IPS-NIHi7 (cell line): ENCODE measurements around the gene CERKL.
A peak's percentile ranks its signal among the peaks of the same experiment; 100 is the strongest.

Source experiments
- DNase-seq: peaks from one replicate; pipeline ENCODE4 v3.0.0; 2012; ENCODE audit warnings: mixed read lengths; ENCODE audit errors: extremely low spot score

CERKL gene

DNA sequence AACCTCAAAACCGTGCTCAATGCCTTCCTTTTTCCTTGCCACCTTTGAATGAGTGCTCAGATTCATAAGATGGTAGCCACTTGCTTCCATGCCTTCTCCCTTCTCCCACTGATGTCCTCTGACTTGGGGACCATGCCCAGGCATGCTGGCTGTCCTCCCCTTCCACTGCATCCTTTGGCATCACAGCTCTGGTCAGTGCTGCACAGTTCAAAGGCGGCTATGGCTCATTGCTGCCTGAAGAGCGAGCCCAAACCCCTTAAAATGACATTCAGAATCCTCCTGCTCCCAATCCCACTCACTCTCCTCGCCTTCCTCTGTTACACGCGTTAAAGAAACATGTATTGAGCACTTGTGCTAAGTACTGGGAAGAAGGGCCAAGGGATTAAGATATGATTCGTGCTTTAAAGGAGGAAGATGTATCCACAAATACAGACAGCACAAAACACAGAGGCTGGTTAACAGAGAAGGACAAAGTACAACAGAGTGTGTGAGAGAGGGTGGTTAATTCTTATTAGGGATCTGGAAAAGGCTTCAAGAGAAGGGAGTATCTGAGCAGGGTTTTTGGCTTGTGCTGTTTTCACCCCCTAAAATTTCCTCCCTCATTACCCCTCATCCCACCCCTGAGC is 81.8 kb downstream of the CERKL start:
- DNase-seq: no peak

DNA sequence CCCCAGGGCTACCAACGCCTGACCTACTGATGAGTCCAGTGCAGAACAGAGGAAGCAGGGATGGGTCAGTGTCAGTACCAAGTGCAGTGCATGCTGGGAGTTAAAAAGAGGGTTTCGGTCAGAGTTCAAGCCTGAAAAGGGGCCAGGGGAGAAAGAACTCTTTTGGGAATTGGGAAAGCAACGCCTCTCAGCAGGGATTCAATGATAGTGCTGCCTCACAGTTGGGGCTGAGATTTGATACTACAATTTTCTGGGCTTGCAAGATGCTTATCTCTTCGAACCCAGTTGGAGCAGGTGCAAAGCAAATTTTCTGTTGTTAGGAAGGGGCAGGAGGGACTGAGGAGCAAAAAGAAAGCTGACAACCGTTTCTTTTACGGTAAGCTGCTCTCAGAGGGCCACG is 82.6 kb downstream of the CERKL start:
- no peak for DNase-seq

DNA sequence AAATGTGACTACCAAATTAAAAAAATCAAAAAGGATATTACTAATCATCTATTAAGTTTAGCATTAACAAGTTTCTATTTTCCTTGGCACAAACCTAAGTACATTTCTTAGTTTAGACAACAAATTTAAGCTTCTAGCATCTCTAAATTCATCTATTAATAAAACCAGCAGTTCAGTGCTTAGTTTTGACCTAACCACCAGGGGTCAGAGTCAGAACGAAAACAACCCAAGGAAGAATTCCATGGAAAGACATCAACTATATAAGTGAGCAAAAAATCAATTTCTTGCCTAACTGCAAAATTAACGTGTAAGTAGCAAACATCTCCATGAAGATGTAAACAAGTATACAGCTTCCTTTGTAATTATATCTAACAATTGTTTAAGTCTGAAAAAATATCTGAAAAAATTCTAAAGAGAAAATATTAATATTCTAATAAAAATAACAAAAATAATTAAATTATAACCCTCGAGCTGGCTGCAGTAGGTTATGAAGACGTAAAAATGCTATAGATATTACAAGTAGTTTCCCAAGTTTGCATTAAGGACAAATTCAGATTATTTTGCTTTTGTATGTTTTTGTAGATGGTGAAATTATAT is 83.7 kb downstream of the CERKL start:
- peak; percentile 22 for DNase-seq

DNA sequence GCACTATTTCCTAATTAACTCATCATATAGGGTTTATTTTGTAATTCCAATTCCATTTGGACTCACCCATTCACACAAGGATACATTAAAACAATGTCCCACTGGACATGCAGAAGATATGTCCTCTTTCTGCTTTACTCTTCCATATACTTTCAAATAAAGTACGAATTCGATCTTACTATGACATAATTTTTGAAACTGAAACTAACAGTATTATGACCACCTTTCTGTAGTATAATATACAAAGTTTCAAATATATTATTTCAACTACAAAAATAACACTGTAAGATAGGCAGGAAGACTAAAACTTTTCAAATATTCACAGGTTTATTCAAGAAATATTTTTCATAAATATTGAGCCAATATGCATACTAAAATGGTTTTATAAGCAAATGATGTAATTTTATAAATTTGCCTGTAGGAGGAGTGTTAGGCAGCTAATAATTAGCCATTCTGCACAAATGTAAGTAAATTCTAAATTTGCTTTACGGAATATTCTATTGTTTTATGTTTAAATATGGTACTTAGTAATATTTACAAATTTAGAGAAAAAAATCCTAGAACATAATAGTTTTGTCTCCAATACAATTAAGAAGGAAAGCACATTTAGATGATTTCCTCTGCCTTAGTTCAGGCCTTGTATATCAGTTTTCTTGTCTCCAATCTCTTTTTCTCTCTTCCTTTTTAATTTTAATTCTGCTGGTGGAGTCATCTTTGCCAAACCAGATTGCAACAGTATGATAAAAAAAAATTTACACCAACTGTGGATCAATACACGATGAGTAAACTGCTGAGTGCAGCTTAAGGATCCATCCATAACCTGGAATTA is 85.9 kb downstream of the CERKL start:
- DNase-seq: no peak

DNA sequence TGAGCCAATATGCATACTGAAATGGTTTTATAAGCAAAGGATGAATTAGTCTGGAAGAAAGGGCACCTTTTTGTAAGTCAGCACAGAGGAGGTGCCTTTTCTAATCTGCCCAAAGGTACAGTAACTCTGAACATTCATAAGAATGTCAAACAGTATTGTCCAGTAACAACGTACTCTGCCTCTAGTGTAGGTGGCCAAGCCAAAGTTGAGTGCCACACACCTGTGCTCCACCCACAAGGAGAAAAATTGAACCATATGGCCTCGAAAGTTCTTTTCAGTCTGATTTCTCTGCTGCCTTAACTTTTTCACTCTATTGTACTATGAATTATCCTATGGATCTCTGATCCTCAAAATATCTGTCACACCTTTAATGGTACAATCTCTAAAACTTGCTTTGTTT is 86.8 kb downstream of the CERKL start:
- no peak for DNase-seq

DNA sequence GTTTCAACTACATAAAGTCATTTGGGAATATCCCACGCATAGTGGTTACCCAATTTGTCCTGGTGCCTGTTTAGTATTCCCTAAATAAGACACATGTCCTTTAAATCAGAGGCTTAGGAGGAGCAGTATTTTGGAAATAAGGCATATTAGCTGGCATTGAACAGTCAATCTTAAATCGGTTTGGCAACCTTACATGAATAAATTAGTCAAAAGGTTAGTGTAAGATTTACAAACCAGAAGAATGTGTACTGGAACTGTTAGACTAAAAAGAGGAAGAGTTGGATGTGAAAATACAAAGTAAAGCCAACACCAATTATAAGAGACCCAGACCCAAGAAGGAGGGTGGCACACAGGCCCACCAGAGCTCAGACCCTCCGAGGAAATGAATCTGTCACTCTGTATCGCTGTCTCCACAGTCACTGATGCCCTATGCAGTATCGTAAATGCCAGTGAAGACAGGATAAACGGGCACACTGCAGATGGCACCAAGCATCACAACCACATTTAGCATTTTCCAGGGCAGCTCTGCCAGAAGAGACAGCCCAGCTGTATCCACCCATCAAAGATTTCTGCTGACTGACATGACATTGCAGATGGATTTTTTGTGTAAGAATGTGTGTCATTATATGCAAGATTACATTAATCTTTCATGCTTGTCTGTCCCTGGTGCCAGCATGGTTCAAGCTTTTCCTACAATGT is 90.4 kb downstream of the CERKL start:
- no peak for DNase-seq

DNA sequence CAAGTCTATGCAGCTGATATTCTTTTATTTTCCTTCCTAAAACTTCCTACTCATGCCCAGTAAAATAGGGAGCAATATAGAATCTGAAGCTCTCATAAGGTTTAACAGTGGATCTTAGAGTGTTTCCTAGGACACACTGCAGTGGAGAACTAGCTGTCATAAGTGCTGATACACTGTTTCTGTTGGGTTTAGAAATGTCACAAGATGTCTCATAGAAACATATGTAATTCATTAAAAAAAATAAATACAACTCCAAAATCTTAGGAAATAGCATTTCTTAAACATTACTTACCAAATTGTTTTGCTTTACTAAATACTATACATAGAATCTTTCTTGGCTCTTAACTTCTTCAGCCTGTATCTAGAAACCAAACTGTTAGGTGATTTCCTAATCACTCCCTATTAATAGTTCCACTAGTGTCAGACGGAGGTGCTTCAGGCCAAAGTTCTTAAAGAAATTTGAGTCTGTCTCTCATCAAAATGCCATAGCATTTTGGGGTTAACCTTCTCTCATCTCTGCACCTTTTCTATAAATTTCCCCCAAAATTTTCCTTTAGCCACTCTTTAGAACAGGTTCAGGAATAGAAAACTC is 93.7 kb downstream of the CERKL start:
- DNase-seq: no peak

DNA sequence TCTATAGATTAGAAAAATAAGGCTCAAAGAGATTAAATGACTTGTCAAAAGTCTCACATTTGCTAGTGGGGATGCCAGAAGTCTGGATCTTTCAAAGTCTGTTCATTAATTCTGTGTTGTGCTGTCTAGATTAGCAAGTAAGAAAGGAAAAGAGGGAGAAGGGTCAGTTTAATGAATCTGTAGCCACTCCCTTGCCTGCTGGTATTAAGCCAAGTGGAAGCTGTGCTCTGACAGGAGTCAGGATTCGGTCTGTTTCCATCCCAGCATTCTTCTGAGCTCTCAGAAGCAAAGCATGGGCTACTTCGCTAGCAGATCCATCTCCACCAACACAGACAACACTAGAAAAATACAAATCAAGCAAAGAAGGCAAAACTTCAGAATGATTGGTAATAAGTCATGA is 98.5 kb downstream of the CERKL start:
- no peak for DNase-seq

DNA sequence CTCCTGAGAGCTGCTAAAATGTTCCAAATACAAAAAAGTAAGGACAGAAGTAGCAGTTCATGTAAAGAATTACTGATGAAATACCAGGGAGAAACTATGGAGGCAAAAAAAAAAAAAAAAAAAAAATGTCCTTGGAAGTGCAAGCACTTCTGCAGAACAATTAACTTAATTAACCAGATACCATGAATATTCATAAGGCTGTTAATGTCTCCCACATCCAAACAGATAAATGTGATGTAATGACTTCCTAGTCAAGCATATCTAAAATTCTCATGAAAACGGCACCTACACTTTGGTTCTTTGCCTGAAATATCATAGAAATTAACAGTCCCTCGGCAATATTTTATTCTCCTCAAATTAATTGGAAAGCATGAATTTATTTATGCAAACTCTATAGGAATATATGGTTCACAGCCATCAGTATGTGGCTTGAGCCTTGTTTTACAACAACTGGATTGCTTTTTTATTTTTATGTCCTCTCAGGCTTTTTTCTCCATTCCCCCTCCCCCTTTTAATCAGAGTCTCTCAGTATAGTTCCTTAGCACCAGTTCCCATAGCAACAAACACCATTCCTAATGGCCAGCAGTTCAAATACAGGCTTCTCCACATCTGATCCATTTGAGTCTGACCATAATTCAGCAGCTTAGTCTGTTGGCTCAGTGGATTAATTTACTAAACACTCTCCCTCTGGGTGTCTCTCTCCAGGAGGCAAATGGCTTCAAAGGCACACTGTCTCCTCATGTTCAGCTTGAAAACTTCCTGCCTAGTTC is 102.7 kb downstream of the CERKL start:
- no peak for DNase-seq

DNA sequence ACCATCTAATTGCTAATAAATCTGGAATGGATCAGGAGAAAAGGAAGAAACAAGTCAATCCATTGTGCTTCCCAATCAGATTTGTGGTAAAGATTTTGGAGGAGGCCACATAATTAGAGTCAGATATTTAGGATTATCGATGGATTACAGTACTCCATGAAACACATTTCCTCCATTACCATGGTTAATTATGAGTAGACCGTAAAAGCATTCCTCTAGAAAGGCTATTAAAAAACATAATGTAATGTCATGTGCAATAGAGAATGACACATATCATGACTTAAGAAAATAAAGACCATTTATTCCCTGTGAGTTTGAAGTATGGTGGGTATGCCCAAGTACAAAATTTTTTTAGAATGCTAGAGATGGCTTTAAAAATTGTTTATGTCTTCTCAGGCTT is 103.7 kb downstream of the CERKL start:
- DNase-seq: no peak

DNA sequence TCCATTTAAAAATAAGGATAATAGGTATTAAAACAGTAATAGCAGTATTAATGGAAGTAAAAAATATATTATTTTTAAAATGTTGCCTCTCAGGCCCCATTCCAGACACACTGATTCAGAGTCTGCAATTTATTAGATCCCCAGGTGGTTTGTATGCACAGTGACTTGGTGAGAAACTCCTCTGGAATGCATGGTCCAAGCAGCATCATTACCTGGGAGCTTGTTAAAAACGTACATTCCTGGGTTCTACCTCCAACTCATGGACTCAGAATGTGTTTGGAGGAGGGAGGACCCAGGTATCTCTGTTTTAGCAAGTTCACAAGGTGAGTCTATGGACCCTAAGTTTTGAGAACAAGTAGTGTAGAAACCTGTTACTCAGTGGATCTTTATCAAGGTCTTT is 104.1 kb downstream of the CERKL start:
- DNase-seq: no peak

DNA sequence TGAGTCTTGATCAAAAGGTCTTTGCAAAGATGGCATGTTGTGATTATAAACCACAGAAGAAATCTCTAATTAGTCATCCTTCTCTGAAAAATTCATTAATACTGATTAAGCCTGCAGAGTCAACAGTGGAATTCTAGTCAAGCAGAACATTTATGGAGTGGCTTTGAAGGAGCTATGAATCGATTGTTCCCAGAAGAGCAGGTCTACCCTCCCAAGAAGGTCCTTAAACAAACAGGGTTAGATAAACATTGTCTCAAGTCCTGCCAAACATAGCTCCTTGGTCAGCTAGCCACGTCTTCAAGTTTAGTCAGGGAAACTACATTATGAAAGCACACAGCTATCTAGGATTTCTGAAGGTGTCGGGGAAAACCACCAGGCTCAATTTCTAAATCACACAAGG is 110.8 kb downstream of the CERKL start:
- no peak for DNase-seq

DNA sequence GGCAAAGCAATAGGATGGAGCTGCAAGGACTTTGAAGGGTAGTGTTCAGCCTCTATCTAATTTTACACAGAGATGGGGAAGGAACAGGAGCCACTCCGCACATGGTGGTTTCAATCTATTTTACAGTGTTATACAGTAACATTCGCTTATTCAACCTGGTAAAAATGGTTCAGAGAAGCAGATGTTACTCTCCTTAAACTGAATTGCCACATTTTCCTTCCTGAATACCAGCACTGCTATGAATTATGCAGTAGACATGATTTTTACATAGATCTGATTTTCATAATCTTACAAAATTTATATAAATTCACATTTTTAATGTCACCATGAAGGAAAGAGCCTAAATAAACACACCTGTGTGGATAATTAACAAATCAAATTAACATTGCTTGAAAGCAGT is 114.7 kb downstream of the CERKL start:
- no peak for DNase-seq

DNA sequence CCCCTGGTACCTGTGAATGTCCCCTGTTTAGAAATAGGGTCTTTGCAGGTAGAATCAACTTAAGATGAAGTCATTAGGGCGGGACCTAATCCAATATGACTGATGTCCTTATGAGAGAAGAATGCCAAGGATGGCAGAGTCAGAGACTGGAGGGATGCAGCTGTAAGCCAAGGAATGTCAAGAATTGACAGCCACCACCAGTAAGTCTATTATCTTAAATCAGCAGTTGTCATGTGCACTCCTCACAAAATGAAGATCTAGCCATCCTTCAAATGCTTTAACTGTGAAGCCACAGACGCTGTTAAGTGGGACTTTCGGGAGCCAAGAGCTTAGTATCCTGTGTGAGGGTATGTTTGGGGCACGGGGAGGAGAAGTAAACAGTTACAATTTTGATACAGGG is 116.5 kb downstream of the CERKL start:
- DNase-seq: no peak

DNA sequence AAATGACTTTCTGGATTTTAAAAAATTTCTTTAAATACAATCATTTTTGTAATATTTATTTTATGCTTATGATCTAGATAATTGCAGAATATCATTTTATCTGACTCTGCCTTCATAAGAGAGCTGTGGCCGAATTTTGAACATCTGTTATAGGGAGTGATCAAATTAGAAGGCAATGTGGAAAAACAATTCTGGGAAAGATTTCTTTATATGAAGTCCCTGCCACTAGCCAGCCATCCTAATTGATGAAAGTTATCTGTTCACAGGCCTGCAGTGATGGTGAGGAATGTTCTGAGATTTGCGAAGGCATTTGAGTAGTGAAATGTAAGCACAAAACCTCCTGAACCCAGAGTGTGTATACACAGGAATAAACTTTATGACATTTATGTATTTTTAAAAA is 120.2 kb downstream of the CERKL start:
- no peak for DNase-seq

DNA sequence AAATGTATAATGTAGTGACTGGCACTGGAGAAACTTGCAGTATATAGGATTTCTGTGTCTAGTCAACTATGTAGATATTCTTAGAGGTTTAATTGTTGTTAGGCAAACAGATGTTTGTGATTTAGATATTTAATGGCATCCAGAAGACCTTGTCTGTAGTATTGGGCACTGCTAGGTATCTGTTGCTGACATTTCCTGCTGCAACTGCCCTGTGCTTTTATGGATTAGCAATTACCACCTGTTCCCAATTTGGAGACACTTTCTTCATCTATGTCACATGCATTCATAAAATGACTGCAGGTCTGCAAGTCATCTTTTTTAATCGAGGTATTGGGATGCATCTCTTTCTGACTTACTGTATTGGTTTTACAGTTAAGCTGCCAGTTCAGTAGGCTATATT is 128.5 kb downstream of the CERKL start:
- DNase-seq: no peak

DNA sequence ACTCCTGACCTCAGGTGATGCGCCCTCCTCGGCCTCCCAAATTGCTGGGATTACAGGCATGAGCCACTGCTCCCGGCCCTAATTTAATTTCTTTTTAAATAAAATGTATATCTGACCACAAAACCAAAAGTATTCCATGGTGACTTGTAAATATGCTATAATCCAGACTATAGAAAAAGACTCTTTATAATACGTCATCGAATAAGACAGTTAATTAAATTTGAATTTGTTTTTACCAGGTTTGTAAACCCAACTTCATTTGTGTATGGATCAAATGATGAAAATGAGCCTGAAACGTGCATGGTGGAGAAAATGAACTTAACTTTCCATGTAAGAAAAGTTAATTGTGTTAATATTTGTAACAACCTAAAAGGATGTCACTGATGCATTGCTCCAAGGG is 129.8 kb downstream of the CERKL start:
- no peak for DNase-seq

DNA sequence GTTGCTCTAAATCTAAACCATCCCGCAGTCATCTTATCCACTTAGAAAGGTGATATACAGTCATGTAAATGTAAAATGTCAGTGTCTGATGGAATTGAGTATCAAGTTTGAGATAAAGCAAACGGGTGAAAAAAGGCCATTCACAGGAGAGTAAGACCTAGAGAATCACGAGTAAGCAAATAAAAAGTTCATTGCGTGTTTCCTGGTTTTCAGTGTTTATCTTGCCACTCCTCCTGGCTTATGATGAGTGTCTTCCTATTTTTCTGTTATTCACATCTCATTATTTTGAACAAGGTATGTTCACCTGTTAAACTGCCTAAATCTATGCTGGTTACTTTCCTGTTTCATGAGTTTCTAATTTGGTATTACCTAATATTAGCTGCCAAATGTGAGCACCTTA is 130.9 kb downstream of the CERKL start:
- no peak for DNase-seq

DNA sequence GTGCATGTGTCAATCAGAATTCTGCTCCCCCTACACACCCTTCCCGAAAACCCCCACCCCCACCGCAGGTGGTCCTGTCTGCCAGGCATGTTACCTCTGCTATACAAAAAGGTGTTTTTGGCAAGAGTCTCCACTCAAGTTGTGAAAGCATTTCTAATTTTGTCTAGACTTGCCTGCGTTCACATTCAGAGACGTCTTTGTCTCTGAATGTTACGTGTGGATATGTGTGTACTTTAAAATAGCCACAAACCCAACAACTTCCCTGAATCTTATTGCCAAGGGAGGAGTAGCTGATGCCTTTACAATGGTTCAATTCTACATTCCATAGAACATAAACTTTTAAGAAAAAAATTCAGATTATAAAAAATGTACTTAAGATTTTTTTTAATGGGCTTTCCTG is 133.1 kb downstream of the CERKL start:
- DNase-seq: no peak

DNA sequence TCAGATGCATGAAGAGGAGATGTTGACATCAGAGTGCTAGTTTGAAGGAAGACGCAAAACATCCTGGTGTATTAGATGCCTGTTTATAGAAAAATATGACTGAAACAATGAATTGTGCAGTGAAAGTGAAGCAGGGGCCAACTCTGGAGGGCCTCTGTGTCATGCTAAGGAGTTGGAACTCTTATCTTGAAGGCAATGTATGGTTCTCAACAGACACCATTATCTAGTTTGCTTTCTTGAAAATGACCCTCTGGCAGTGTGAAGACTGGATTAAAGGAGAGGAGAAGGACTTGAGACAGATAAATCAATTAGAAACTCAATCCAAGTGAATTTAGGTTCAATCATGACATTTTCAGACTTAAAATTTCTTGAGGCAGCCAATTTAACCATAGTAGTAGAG is 136.7 kb downstream of the CERKL start:
- DNase-seq: no peak

DNA sequence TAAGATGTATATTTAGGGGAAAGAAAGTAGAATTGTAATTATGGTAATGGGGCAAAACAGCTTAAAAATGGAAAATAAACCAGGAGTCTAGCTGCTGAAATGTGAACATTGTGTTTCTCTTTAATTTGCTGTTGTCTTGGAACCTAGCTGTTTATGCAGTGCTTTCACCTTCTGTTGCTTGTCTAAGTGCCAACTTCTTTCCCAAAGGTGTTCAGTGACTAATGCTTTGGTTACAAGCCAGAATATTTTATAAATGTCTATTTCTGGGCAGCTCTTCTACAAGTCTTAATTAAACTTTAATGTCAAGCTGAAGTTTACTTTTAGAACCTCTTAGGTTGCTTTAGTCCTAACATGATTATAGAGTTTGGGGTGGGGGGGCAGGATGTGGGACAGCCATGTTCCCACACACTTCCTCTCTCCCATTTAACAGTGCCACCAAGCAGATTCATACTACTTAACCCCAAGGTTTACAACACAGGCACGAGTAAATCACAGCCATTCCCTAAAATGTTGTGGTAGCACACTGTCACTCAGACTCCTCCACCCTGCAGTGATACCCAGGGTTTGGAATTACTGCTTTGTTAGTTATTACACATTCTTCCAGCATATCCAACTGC is 139.1 kb downstream of the CERKL start:
- DNase-seq: no peak
